Activated CD8-positive, alpha-beta T cell treated with anti-CD3 and anti-CD28 coated beads, Interleukin-2, amount 10 ng/mL, durations not matched to agents 7 days and 5 days (primary cell): Measurements from ENCODE around the gene RMI2. TPM values are rescaled to one million over a fixed set of nuclear protein-coding genes. Genes with fewer than 3 reads are reported as not detected.
"Not testable (repeated sequence)": the region's sequence is repeated elsewhere in the genome, so short reads cannot be mapped to it uniquely, and the experiment has no call there.

ENCODE experiments used
- ATAC-seq: fragments of 150-1000 bp; cut with Tn5 transposase; one replicate; pipeline ENCODE4 v1.10.0; 2021; ENCODE audit warnings: moderate library complexity
- CTCF ChIA-PET: fragments of 350-600 bp; sonication (Branson Sonifier 250); formaldehyde crosslinking; loops from one replicate; lab custom pipeline; 2021; ENCODE audit warnings: antibody characterized with exemption; lab: Charles Lee
- POLR2A ChIA-PET: fragments of 350-600 bp; sonication (Branson Sonifier 250); formaldehyde crosslinking; loops from one replicate; lab custom pipeline; 2021; ENCODE audit warnings: antibody characterized with exemption; lab: Charles Lee
- DNase-seq: peaks from one replicate; pipeline ENCODE4 v3.0.0-alpha.2; 2020
- H3K27ac Mint-ChIP-seq: one replicate; pipeline ENCODE4 v1.8.0; 2021; ENCODE audit warnings: mild to moderate bottlenecking, mixed read lengths
- H3K27me3 Mint-ChIP-seq: one replicate; pipeline ENCODE4 v1.8.0; 2021; ENCODE audit warnings: low read depth, mixed read lengths
- H3K36me3 Mint-ChIP-seq: one replicate; pipeline ENCODE4 v1.8.0; 2021; ENCODE audit warnings: low read depth, mixed read lengths
- H3K4me1 Mint-ChIP-seq: one replicate; pipeline ENCODE4 v1.8.0; 2021; ENCODE audit warnings: low read depth, mixed read lengths
- H3K4me3 Mint-ChIP-seq: one replicate; pipeline ENCODE4 v1.8.0; 2021; ENCODE audit warnings: mild to moderate bottlenecking, mixed read lengths
- H3K9me3 Mint-ChIP-seq: one replicate; pipeline ENCODE4 v1.8.0; 2022; ENCODE audit warnings: mixed read lengths; ENCODE audit not compliant: insufficient read depth
- total RNA-seq, 2 experiments: library from RNA; stranded (reverse); gene quantifications; one replicate each; pipeline ENCODE4 v1.2.3, GENCODE V29; 2021

Gene RMI2
- total RNA-seq = 10 to 100 TPM; 65.6 to 67.0 TPM

GRCh38 chr16:11345040-11345862 lies at the start of gene RMI2:
Gene RMI2 (plus strand): TSS chr16:11345459. CDS start chr16:11345472, 13 bp downstream.
- H3K4me3 Mint-ChIP-seq = peak within 1 kb of the TSS; percentile 94
- H3K36me3 Mint-ChIP-seq = peaks cover 33% of the 10 kb centered on the region
- H3K27me3 Mint-ChIP-seq = no peaks in the 10 kb centered on the region
- CTCF ChIA-PET = interaction anchor here (1.1 to 1.6 kb wide), 2 partner anchors 9 to 380 kb away, joined by 3 read pairs; no protein-coding TSS in a partner anchor
- H3K4me1 Mint-ChIP-seq = peaks cover 68% of the 10 kb centered on the region
- ATAC-seq (peak; percentile 100), DNase-seq (peak; percentile 99)
- H3K9me3 Mint-ChIP-seq = no peaks in the 10 kb centered on the region
- POLR2A ChIA-PET = interaction anchor here (1.3 to 2.2 kb wide), 2 partner anchors 9 to 89 kb away, joined by 9 to 11 read pairs; partner anchors contain the start of gene SOCS1
- H3K27ac Mint-ChIP-seq = peak within 1 kb of the TSS; percentile 86

- Mint-ChIP-seq H3K27me3 (peaks cover 11% of the 10 kb centered on the region), H3K4me3 (no peak overlapping the region), H3K9me3 (no peaks in the 10 kb centered on the region), H3K4me1 (peaks cover 61% of the 10 kb centered on the region), H3K36me3 (no peaks in the 10 kb centered on the region), H3K27ac (no peak overlapping the region)
- CTCF ChIA-PET = no interaction called here
- no peak for DNase-seq
- POLR2A ChIA-PET = no interaction called here
- ATAC-seq = no peak
Measured at GRCh38 chr16:11295672-11296071, 49.6 kb upstream of the RMI2 start.

- ChIA-PET POLR2A (interaction anchor here (1.4 to 2.4 kb wide), 2 partner anchors 15 to 53 kb away, joined by 4 to 12 read pairs; no protein-coding TSS in a partner anchor), CTCF (interaction anchor here (1.0 to 2.8 kb wide), 6 partner anchors 10 to 333 kb away, joined by 3 to 22 read pairs (median 4); partner anchors contain the start of gene SOCS1)
- Mint-ChIP-seq H3K4me1 (peaks cover 61% of the 10 kb centered on the region), H3K36me3 (no peaks in the 10 kb centered on the region), H3K27me3 (peaks cover 6% of the 10 kb centered on the region), H3K4me3 (no peak overlapping the region), H3K27ac (peak overlapping the region; percentile 78), H3K9me3 (no peaks in the 10 kb centered on the region)
- DNase-seq (no peak), ATAC-seq (no peak)
Measured at GRCh38 chr16:11296351-11296705, 48.9 kb upstream of the RMI2 start.

GRCh38 chr16:11296706-11297491 lies 48.4 kb upstream of the RMI2 start:
- ChIA-PET POLR2A (interaction anchor here (1.1 to 2.8 kb wide), 5 partner anchors 15 to 52 kb away, joined by 3 to 22 read pairs (median 7); partner anchors contain the start of gene SOCS1), CTCF (interaction anchor here (0.7 to 2.8 kb wide), 19 partner anchors 10 to 333 kb away, joined by 3 to 22 read pairs (median 3); partner anchors contain the start of gene SOCS1)
- peak overlapping the region; percentile 60 for H3K4me3 Mint-ChIP-seq
- H3K9me3 Mint-ChIP-seq = no peaks in the 10 kb centered on the region
- H3K4me1 Mint-ChIP-seq = peaks cover 64% of the 10 kb centered on the region
- ATAC-seq (peak; percentile 23), DNase-seq (peak; percentile 32)
- H3K27ac Mint-ChIP-seq = peak overlapping the region; percentile 78
- H3K36me3 Mint-ChIP-seq = no peaks in the 10 kb centered on the region
- H3K27me3 Mint-ChIP-seq = peaks cover 3% of the 10 kb centered on the region

- Mint-ChIP-seq H3K9me3 (no peaks in the 10 kb centered on the region), H3K27me3 (peaks cover 3% of the 10 kb centered on the region), H3K27ac (peak overlapping the region; percentile 78), H3K4me1 (peaks cover 64% of the 10 kb centered on the region), H3K4me3 (peak overlapping the region; percentile 60), H3K36me3 (no peaks in the 10 kb centered on the region)
- ChIA-PET POLR2A (interaction anchor here (1.1 to 2.8 kb wide), 5 partner anchors 14 to 51 kb away, joined by 3 to 22 read pairs (median 7); partner anchors contain the start of gene SOCS1), CTCF (interaction anchor here (0.7 to 2.8 kb wide), 19 partner anchors 11 to 334 kb away, joined by 3 to 22 read pairs (median 3); partner anchors contain the start of gene SOCS1)
- peak; percentile 86 for DNase-seq
- peak; percentile 89 for ATAC-seq
Measured at GRCh38 chr16:11297492-11298142, 47.6 kb upstream of the RMI2 start.

GRCh38 chr16:11298143-11298900 lies 46.9 kb upstream of the RMI2 start:
- H3K27ac Mint-ChIP-seq = peak overlapping the region; percentile 78

GRCh38 chr16:11298950-11299547 lies 46.2 kb upstream of the RMI2 start:
- POLR2A ChIA-PET = interaction anchor here (2.8 kb wide), 1 partner anchor 43 kb away, joined by 22 read pairs; the partner anchor contains the start of gene SOCS1
- not testable (repeated sequence) for H3K4me3 Mint-ChIP-seq, H3K36me3 Mint-ChIP-seq, H3K27me3 Mint-ChIP-seq, DNase-seq, H3K9me3 Mint-ChIP-seq, ATAC-seq
- CTCF ChIA-PET = interaction anchor here (0.9 to 2.8 kb wide), 5 partner anchors 43 to 334 kb away, joined by 3 to 22 read pairs (median 11); partner anchors contain the start of gene SOCS1
- H3K4me1 Mint-ChIP-seq = peaks cover 56% of the 10 kb centered on the region
- peak overlapping the region; percentile 17 for H3K27ac Mint-ChIP-seq

More at GRCh38 chr16:11298143-11298900, 46.9 kb upstream of the RMI2 start:
- CTCF ChIA-PET = interaction anchor here (0.7 to 2.8 kb wide), 18 partner anchors 9 to 335 kb away, joined by 3 to 22 read pairs (median 4); partner anchors contain the start of gene SOCS1
- POLR2A ChIA-PET = interaction anchor here (1.1 to 2.8 kb wide), 4 partner anchors 13 to 42 kb away, joined by 3 to 22 read pairs (median 10); partner anchors contain the start of gene SOCS1
- no peaks in the 10 kb centered on the region for H3K9me3 Mint-ChIP-seq
- H3K36me3 Mint-ChIP-seq = no peaks in the 10 kb centered on the region
- H3K4me1 Mint-ChIP-seq = peaks cover 62% of the 10 kb centered on the region
- ATAC-seq = peak; percentile 3
- no peak for DNase-seq
- peak overlapping the region; percentile 60 for H3K4me3 Mint-ChIP-seq
- peaks cover 3% of the 10 kb centered on the region for H3K27me3 Mint-ChIP-seq

- no peak overlapping the region for H3K27ac Mint-ChIP-seq
- no peaks in the 10 kb centered on the region for H3K36me3 Mint-ChIP-seq
- ATAC-seq (no peak), DNase-seq (no peak)
- no peaks in the 10 kb centered on the region for H3K27me3 Mint-ChIP-seq
- CTCF ChIA-PET = no interaction called here
- peaks cover 52% of the 10 kb centered on the region for H3K4me1 Mint-ChIP-seq
- H3K4me3 Mint-ChIP-seq = no peak overlapping the region
- no peaks in the 10 kb centered on the region for H3K9me3 Mint-ChIP-seq
- POLR2A ChIA-PET = no interaction called here
Measured at GRCh38 chr16:11299865-11300559, 45.2 kb upstream of the RMI2 start.

GRCh38 chr16:11300560-11300892 lies 44.7 kb upstream of the RMI2 start:
- no peak overlapping the region for H3K27ac Mint-ChIP-seq
- H3K4me1 Mint-ChIP-seq = peaks cover 47% of the 10 kb centered on the region
- ChIA-PET CTCF (no interaction called here), POLR2A (no interaction called here)
- no peaks in the 10 kb centered on the region for H3K36me3 Mint-ChIP-seq
- no peak overlapping the region for H3K4me3 Mint-ChIP-seq
- DNase-seq (no peak), ATAC-seq (no peak)
- H3K27me3 Mint-ChIP-seq = no peaks in the 10 kb centered on the region
- H3K9me3 Mint-ChIP-seq = no peaks in the 10 kb centered on the region
